ENCODE results near the gene OR10A7.

DNA sequence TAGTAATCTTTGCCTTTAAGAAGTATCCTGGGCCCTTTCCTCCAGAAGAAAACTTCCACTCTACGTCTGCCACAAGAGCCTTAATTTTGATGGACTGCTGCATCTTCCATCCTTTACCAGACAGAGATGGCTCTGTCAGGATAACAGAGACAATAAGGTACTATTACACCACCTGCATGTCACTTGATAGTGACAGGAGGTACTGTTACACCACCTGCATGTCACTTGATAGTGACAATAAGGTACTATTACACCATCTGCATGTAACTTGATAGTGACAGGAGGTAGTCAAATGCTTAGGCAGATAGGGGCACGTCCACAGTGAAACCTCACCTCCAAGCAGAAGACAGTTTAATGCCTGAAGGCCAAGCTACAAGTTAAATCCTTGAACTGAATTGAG, 37.5 kb downstream of the OR10A7 start:
- TF ChIP-seq, protein P1, sequence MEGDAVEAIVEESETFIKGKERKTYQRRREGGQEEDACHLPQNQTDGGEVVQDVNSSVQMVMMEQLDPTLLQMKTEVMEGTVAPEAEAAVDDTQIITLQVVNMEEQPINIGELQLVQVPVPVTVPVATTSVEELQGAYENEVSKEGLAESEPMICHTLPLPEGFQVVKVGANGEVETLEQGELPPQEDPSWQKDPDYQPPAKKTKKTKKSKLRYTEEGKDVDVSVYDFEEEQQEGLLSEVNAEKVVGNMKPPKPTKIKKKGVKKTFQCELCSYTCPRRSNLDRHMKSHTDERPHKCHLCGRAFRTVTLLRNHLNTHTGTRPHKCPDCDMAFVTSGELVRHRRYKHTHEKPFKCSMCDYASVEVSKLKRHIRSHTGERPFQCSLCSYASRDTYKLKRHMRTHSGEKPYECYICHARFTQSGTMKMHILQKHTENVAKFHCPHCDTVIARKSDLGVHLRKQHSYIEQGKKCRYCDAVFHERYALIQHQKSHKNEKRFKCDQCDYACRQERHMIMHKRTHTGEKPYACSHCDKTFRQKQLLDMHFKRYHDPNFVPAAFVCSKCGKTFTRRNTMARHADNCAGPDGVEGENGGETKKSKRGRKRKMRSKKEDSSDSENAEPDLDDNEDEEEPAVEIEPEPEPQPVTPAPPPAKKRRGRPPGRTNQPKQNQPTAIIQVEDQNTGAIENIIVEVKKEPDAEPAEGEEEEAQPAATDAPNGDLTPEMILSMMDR (IDR thresholded peaks at IDR 0.05), result no peak
- TF ChIP-seq POLR2A (IDR thresholded peaks at IDR 0.05), result no peak
